Testis (tissue), 2 donors: ENCODE measurements around the gene ENTPD6.

Experiments
- POLR2A ChIP-seq: fragments of 450-650 bp; IDR thresholded peaks from one replicate; pipeline ENCODE4 v1.6.1; 2017; ENCODE audit warnings: antibody characterized with exemption, mild to moderate bottlenecking, moderate library complexity
- TF ChIP-seq, protein P1 (sequence below), 3 experiments: fragments of 450-650 bp in 2 of 3; fragments of 200-600 bp in 1 of 3; sonication (generic) in 1 of 3; IDR thresholded peaks; one replicate each; pipeline ENCODE4 v1.5.1; 2016 to 2019; ENCODE audit warnings: antibody characterized with exemption in 3 of 3, mild to moderate bottlenecking in 2 of 3, moderate library complexity in 1 of 3

DNA sequence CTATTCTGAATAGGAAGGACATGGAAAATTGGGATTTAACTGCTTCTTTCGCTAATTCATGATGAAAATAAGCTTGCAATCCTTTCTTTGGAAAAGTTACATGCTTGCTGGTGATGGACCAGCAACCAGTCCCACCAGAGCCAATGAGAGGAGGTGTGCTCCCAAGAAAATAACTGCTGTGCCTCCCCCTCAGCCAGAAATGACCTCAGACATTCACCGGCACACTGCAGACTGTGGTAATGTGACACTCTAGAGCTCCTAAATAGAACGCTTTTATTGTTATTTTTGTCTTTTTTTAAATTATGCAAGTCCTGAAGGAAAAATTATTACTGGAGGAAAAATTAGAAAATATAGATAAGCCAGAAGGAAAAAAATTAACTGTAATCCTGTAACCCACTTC lies 55.0 kb downstream of the ENTPD6 start:
- TF ChIP-seq POLR2A = no peak
- TF ChIP-seq, protein P1, sequence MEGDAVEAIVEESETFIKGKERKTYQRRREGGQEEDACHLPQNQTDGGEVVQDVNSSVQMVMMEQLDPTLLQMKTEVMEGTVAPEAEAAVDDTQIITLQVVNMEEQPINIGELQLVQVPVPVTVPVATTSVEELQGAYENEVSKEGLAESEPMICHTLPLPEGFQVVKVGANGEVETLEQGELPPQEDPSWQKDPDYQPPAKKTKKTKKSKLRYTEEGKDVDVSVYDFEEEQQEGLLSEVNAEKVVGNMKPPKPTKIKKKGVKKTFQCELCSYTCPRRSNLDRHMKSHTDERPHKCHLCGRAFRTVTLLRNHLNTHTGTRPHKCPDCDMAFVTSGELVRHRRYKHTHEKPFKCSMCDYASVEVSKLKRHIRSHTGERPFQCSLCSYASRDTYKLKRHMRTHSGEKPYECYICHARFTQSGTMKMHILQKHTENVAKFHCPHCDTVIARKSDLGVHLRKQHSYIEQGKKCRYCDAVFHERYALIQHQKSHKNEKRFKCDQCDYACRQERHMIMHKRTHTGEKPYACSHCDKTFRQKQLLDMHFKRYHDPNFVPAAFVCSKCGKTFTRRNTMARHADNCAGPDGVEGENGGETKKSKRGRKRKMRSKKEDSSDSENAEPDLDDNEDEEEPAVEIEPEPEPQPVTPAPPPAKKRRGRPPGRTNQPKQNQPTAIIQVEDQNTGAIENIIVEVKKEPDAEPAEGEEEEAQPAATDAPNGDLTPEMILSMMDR (IDR thresholded peaks at IDR 0.05) = no peak
